Measurements from ENCODE around the gene LAPTM5. TPM values are rescaled to one million over a fixed set of nuclear protein-coding genes. Genes with fewer than 3 reads are reported as not detected.

Gene LAPTM5
- total and polyA plus RNA-seq, 10 of the 15 experiments (the other 5 are each of a cell fraction or from before 2014, with no cell fraction given) = 24.1 to 1,034 (median 687) TPM

DNA sequence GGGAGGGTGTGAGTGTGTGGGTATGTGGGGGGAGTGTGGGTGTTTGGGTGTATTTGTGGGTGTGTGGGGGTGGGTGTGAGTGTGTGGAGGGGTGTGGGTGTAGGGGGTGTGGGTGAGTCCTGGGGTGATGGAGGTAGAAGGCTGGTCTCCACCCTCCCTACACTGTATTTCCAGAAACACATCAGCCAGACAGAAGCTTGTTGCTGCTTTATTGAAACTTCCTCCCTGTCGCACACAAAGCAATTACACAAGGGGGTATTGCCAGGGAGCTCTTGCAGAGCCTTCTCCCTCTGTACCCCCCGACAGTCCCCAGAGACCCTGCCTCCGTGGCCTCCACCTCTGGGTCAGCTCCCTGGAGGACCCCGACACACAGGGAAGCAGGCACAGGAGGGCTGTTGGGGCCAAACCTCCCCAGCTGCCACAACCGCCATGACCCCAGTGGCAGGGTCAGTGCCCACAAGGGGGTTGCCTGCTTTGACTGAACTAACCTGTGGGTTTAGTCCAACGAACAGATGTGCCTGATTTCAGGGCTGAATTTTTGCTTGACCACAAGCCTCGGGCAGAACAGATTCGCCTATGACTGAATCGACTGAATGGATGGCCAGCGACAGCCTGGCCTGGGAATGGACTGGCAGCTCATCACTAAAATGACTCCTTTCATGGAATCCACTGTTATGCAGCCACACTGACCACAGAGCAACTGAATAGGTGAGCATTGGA is 25.1 kb downstream of the LAPTM5 start (continued):
- TF ChIP-seq, protein P1, sequence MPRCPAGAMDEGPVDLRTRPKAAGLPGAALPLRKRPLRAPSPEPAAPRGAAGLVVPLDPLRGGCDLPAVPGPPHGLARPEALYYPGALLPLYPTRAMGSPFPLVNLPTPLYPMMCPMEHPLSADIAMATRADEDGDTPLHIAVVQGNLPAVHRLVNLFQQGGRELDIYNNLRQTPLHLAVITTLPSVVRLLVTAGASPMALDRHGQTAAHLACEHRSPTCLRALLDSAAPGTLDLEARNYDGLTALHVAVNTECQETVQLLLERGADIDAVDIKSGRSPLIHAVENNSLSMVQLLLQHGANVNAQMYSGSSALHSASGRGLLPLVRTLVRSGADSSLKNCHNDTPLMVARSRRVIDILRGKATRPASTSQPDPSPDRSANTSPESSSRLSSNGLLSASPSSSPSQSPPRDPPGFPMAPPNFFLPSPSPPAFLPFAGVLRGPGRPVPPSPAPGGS (IDR thresholded peaks at IDR 0.05; ENCODE audit: borderline replicate concordance, insufficient read depth, low read depth, low read length, poor library complexity, severe bottlenecking) = peak; percentile 8
- TF ChIP-seq SPI1 (IDR thresholded peaks at IDR 0.05; ENCODE audit: borderline replicate concordance, insufficient read depth, low read depth, low read length) (no peak), DPF2 (IDR thresholded peaks at IDR 0.05) (peak; percentile 69), ZNF207 (IDR thresholded peaks at IDR 0.05; ENCODE audit: borderline replicate concordance) (no peak), YBX1 (IDR thresholded peaks at IDR 0.05) (no peak), CBX5 (IDR thresholded peaks at IDR 0.05; ENCODE audit: low read depth) (no peak), JUNB (IDR thresholded peaks at IDR 0.05) (no peak), ZNF217 (IDR thresholded peaks at IDR 0.05) (no peak), RUNX3 (IDR thresholded peaks at IDR 0.05; ENCODE audit: low read length) (peak; percentile 44; the same call in 1 of the 2 replicates), ATF7 (IDR thresholded peaks at IDR 0.05; ENCODE audit: low read depth) (no peak), CUX1 (IDR thresholded peaks at IDR 0.05; ENCODE audit: insufficient replicate concordance, low read depth, low read length) (no peak), POLR2AphosphoS2 (IDR thresholded peaks at IDR 0.05; ENCODE audit: low read depth, low read length) (peak; percentile 64; the same call in 1 of the 2 replicates), EZH2 (IDR thresholded peaks at IDR 0.05; ENCODE audit: borderline replicate concordance, control insufficient read depth, low read depth, low read length) (no peak), RAD51 (IDR thresholded peaks at IDR 0.05) (no peak)
- TF ChIP-seq, protein P2, sequence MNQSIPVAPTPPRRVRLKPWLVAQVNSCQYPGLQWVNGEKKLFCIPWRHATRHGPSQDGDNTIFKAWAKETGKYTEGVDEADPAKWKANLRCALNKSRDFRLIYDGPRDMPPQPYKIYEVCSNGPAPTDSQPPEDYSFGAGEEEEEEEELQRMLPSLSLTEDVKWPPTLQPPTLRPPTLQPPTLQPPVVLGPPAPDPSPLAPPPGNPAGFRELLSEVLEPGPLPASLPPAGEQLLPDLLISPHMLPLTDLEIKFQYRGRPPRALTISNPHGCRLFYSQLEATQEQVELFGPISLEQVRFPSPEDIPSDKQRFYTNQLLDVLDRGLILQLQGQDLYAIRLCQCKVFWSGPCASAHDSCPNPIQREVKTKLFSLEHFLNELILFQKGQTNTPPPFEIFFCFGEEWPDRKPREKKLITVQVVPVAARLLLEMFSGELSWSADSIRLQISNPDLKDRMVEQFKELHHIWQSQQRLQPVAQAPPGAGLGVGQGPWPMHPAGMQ (IDR thresholded peaks at IDR 0.05; ENCODE audit: borderline replicate concordance) = no peak
- TF ChIP-seq, protein P3, sequence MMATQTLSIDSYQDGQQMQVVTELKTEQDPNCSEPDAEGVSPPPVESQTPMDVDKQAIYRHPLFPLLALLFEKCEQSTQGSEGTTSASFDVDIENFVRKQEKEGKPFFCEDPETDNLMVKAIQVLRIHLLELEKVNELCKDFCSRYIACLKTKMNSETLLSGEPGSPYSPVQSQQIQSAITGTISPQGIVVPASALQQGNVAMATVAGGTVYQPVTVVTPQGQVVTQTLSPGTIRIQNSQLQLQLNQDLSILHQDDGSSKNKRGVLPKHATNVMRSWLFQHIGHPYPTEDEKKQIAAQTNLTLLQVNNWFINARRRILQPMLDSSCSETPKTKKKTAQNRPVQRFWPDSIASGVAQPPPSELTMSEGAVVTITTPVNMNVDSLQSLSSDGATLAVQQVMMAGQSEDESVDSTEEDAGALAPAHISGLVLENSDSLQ (IDR thresholded peaks at IDR 0.05) = no peak
- TF ChIP-seq, protein P4, sequence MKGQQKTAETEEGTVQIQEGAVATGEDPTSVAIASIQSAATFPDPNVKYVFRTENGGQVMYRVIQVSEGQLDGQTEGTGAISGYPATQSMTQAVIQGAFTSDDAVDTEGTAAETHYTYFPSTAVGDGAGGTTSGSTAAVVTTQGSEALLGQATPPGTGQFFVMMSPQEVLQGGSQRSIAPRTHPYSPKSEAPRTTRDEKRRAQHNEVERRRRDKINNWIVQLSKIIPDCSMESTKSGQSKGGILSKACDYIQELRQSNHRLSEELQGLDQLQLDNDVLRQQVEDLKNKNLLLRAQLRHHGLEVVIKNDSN (IDR thresholded peaks at IDR 0.05; ENCODE audit: borderline replicate concordance, extremely low read length, insufficient read depth, low read depth, low read length) = no peak
- TF ChIP-seq, protein P5, sequence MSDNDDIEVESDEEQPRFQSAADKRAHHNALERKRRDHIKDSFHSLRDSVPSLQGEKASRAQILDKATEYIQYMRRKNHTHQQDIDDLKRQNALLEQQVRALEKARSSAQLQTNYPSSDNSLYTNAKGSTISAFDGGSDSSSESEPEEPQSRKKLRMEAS (IDR thresholded peaks at IDR 0.05; ENCODE audit: low read depth, low read length) = no peak

Data from GM12878 (cell line).